Panc1 (cell line): Measurements from ENCODE around the gene XKR7.

ENCODE experiments used
- POLR2AphosphoS5 ChIP-seq: IDR thresholded peaks from 2 replicates; pipeline ENCODE4 v1.6.1; 2012; ENCODE audit warnings: mild to moderate bottlenecking, low read depth, low read length, moderate library complexity
- SIN3A ChIP-seq: IDR thresholded peaks from 2 replicates; pipeline ENCODE4 v1.6.1; 2012; ENCODE audit warnings: low read depth, mild to moderate bottlenecking, low read length, moderate library complexity, borderline replicate concordance; ENCODE audit not compliant: insufficient read depth
- TF ChIP-seq, protein P1 (sequence below): fragments of 450-650 bp; IDR thresholded peaks from 2 replicates; pipeline ENCODE4 v1.5.1; 2017; ENCODE audit warnings: mild to moderate bottlenecking

DNA sequence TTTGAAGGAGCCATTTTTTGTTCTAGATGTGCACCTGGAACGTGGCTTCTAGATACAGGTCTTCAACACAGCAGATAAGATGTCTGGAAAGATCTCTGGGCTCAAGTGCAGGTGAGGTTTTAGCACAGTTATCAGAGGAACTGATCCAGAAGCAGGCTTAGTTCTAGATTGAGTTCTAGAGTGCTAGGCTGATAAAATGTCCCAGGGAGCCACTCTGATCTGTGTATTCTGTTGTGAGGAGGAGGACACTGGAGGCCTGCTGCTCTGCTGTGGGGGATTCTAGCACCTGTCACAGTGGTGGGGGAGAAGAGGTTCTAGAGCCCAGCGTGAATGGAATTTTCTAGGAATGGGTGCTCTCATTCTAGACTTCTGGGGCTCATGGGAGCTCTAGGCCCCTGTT is 30.3 kb downstream of the XKR7 start:
- TF ChIP-seq, protein P1, sequence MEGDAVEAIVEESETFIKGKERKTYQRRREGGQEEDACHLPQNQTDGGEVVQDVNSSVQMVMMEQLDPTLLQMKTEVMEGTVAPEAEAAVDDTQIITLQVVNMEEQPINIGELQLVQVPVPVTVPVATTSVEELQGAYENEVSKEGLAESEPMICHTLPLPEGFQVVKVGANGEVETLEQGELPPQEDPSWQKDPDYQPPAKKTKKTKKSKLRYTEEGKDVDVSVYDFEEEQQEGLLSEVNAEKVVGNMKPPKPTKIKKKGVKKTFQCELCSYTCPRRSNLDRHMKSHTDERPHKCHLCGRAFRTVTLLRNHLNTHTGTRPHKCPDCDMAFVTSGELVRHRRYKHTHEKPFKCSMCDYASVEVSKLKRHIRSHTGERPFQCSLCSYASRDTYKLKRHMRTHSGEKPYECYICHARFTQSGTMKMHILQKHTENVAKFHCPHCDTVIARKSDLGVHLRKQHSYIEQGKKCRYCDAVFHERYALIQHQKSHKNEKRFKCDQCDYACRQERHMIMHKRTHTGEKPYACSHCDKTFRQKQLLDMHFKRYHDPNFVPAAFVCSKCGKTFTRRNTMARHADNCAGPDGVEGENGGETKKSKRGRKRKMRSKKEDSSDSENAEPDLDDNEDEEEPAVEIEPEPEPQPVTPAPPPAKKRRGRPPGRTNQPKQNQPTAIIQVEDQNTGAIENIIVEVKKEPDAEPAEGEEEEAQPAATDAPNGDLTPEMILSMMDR = no peak
- TF ChIP-seq POLR2AphosphoS5 (no peak), SIN3A (no peak)
